T-helper 9 cell (primary cell): Measurements from ENCODE around the gene SMARCA4.
"Not testable (repeated sequence)": the region's sequence is repeated elsewhere in the genome, so short reads cannot be mapped to it uniquely, and the experiment has no call there.

ENCODE experiments used
- DNase-seq: peaks from one replicate; pipeline ENCODE4 v3.0.0-alpha.2; 2020

The SMARCA4 gene

DNA sequence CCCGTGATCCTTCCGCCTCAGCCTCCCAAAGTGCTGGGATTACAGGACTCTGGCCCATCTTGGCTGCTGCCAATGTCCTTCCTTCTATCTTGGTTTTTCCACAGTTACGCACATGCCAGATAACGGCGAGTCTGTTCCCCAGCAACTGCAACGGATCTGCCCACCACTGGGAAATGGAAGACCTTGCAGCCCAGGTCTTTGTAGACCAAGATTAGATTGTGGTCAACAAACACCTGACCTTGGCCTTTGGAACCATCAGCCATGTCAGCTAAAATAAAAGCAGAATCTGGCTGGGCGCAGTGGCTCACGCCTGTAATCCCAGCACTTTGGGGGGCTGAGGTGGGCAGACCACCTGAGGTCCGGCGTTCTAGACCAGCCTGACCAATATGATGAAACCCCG lies 118.1 kb downstream of the SMARCA4 start:
- no peak for DNase-seq

DNA sequence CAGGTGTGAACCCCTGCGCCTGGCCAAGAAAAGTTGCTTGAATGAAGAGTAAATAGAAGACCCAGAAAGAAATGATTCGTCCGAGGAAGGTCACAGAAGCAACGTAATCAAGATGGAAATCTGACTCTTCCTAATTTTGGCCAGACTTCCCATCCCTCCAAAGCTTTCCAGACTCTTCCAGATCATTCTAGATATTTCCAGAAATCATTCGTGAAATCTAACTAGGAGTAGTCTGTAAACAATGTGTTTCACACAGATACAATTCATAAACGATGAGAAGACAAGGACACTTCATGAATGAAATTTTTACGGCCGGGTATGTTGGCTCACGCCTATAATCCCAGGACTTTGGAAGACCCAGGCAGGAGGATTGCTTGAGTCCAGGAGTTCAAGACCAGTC lies 119.2 kb downstream of the SMARCA4 start:
- DNase-seq: no peak

DNA sequence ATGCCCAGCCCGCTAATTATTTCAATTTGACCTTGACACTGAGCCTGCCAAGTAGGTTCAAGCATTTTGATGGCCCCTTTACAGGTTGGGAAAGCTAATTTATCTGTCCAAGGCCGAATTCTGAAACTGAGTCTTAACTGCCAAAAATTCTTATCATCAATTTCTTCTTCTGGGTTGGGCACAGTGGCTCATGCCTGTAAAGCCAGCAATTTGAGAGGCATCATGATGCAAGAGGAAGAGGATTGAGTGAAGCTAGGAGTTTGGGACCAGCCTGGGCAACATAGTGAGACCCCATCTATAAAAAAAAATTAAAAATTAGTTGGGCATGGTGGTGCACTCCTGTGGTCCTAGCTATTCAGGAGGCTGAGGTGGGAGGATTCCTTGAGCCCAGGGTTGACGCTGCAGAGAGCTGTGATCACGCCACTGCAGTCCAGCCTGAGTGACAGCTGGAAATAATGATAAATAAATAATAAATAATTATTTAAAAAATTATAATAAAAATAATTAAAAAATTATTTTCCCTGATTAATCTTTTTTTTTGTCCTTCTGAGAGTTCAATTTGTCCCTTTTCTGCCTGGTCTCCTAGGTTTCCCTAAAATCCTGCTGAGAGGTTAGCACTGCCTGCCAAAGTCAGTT lies 127.2 kb downstream of the SMARCA4 start:
- no peak for DNase-seq

DNA sequence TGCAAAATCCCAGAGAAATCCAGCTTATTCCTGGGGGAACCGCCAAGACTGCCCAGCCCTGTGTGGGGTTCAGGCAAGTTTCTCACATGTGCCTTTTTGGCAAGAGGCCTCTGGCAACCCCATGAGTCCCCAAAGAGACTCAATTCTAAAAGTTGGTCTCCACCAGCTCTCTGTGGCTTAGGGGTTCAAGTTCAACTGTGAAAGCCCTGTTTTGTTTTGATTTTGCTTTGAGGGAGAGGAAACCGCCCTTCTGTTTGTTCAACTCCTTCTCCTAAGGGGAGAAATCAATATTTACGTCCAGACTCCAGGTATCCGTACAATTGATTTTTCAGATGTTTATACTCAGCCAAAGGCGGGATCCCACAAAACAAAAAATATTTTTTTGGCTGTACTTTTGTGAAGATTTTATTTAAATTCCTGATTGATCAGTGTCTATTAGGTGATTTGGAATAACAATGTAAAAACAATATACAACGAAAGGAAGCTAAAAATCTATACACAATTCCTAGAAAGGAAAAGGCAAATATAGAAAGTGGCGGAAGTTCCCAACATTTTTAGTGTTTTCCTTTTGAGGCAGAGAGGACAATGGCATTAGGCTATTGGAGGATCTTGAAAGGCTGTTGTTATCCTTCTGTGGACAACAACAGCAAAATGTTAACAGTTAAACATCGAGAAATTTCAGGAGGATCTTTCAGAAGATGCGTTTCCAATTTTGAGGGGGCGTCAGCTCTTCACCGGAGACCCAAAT lies 127.8 kb downstream of the SMARCA4 start:
- no peak for DNase-seq

DNA sequence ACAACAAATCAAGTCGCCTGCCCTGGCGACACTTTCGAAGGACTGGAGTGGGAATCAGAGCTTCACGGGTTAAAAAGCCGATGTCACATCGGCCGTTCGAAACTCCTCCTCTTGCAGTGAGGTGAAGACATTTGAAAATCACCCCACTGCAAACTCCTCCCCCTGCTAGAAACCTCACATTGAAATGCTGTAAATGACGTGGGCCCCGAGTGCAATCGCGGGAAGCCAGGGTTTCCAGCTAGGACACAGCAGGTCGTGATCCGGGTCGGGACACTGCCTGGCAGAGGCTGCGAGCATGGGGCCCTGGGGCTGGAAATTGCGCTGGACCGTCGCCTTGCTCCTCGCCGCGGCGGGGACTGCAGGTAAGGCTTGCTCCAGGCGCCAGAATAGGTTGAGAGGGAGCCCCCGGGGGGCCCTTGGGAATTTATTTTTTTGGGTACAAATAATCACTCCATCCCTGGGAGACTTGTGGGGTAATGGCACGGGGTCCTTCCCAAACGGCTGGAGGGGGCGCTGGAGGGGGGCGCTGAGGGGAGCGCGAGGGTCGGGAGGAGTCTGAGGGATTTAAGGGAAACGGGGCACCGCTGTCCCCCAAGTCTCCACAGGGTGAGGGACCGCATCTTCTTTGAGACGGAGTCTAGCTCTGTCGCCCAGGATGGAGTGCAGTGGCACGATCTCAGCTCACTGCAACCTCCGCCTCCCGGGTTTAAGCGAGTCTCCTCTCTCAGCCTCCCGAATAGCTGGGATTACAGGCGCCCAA lies 128.6 kb downstream of the SMARCA4 start, which contains the start of gene LDLR:
Gene LDLR, plus strand, starts transcription at position 210 of the 760 bp plus-strand sequence. Its CDS starts 86 bp downstream, at position 296.
- peak; percentile 65 for DNase-seq

DNA sequence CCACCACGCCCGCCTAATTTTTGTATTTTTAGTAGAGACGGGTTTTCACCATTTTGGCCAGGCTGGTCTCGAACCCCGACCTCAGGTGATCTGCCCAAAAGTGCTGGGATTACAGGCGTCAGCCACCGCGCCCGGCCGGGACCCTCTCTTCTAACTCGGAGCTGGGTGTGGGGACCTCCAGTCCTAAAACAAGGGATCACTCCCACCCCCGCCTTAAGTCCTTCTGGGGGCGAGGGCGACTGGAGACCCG lies 129.1 kb downstream of the SMARCA4 start:
- not testable (repeated sequence) for DNase-seq

DNA sequence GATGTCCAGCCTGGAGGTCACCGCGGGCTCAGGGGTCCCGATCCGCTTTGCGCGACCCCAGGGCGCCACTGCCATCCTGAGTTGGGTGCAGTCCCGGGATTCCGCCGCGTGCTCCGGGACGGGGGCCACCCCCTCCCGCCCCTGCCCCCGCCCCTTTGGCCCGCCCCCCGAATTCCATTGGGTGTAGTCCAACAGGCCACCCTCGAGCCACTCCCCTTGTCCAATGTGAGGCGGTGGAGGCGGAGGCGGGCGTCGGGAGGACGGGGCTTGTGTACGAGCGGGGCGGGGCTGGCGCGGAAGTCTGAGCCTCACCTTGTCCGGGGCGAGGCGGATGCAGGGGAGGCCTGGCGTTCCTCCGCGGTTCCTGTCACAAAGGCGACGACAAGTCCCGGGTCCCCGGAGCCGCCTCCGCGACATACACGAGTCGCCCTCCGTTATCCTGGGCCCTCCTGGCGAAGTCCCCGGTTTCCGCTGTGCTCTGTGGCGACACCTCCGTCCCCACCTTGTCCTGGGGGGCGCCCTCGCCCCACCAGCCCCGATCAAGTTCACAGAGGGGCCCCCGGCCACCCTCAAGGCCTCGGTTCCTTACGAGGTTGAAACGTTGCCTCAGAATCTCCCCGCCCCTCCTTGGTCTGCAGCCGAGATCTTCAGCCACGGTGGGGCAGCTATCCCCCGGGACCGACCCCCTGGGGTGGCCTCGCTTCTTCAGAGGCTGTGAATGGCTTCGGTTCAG lies 129.6 kb downstream of the SMARCA4 start:
- peak; percentile 96 for DNase-seq

DNA sequence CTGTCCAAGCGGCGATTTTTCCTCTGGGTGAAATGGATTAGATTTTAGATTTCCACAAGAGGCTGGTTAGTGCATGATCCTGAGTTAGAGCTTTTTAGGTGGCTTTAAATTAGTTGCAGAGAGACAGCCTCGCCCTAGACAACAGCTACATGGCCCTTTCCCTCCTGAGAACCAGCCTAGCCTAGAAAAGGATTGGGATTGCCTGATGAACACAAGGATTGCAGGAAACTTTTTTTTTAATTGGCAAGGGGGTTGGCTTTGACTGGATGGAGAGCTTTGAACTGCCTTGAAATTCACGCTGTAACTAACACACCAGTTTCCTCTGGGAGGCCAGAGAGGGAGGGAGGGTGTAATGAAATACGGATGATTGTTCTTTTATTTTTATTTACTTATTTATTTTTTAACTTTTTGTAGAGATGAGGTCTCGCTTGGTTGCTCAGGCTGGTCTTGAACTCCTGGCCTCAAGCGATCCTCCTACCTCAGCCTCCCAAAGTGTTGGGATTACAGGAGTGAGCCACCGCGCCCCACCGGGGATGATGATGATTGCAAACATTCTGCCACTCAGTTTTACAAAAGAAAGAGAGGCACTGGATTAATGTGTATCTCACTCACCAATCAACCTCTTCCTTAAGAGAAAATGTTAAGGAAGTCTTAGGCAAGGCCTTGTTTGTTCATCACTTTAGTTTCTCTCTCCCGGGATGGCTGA lies 130.3 kb downstream of the SMARCA4 start:
- DNase-seq: no peak

DNA sequence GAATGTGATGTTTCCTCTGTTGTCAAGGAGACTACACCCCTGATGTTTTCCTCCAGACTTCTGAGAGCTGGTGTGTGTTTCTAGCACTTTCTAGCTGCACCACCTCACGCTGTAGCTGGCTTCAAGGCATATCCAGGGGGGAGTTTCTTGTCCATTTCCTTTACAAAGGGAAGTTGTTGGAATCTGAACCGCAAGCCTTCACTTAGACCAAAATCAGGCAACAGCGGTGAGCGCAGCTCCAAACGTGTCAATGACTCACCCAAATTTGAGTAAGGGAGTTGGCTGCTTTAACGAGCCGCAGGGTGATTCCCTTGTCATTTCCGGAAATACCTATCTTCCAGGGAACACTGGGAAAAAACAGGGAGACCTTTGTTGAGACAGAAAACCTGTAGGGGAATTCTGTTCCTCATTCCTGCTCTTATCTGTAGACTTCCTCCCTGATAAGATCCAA lies 130.9 kb downstream of the SMARCA4 start:
- DNase-seq: peak; percentile 55

DNA sequence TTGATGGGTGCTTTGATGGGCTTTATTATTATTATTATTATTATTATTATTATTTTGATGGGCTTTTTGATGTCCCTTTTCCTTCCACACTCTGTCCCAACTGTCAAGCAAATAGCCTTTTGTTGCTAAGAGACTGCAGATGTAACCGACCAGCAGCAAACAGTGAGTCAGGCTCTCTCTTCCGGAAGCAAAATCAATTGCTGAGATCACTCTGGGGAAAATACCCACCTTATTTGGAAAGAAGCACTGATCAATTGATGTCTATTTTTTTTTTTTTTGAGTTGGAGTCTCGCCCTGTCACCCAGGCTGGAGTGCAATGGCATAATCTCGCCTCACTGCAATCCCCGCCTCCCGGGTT lies 131.3 kb downstream of the SMARCA4 start:
- DNase-seq: peak; percentile 44

DNA sequence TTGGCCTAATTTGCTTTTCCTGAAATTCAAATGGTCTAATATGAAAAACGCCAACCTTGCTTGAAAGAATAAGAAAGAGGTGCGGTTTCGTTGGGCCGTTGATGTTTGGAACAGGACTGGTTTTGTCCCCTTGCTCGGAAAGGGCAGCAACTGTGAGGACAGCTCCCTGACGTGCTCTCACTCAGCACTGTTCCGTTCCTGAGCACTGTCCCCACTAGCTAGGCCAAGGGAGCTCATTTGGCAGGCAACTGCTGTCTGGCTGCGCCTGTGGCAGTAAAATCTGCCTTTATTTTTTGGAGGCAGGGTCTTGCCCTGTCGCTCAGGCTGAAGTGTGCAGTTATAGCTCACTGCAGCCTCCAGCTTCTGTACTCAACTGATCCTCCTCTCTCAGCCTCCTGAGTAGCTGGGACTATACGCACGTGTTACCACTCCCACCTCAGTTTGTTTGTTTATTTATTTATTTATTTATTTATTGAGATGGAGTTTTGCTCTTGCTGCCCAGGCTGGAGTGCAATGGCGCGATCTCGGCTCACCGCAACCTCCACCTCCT lies 132.9 kb downstream of the SMARCA4 start:
- DNase-seq: no peak

DNA sequence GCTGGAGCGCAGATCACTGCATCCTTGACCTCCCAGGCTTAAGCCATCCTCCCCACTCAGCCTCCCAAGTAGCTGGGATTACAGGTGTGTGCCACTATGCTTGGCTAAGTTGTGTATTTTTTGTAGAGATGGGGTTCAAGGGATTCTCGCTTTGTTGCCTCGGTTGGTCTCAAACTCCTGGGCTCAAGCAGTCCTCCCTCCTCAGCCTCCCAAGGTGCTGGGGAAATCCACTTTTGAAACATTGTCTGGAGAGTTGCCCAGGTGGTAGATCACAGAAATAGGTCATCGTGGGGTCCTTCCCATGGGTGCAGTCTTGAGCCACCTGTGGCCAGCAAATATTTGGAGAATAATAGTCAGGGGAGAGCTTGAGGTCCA lies 133.7 kb downstream of the SMARCA4 start:
- no peak for DNase-seq

DNA sequence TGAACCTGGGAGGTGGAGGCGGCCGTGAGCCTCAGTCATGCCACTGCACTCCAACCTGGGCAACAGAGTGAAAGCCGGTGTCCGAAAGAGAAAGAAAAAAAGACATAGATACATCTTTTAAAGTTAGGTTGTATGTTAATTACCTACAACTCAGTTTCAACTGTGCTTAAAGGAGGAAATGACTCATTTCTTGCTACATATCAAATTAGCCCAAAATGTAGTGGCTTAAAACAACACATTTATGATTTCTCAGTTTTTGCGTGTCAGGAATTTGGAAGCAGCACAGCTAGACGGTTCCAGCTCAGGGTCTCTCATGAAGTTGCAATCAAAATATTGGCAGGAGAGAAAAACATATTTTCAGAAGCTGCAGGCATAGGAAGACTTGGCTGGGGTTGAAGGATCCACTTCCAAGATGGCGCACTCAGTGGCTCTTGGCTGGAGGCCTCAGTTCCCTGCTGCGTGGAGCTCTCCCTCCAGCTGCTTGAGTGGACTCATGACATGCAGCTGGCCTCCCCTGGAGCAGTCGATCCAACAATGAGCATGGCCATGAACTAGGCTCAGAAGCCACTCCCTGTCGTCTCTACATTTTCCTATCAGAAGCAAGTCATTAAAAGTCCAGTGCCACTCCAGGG lies 135.5 kb downstream of the SMARCA4 start:
- no peak for DNase-seq

DNA sequence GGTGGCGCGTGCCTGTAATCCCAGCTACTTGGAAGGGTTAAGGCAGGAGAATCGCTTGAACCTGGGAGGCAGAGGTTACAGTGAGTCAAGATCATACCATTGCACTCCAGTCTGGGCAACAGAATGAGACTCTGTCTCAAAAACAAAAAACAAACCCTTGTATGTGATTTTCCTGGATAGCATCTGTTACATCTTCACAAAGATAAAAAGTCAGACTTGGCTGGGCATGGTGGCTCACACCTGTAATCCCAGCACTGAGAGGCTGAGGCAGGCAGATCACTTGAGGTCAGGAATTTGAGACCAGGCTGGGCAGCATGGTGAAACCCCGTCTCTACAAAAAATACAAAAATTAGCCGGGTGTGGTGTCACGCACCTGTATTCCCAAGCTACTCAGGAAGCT lies 136.5 kb downstream of the SMARCA4 start:
- DNase-seq: not testable (repeated sequence)

DNA sequence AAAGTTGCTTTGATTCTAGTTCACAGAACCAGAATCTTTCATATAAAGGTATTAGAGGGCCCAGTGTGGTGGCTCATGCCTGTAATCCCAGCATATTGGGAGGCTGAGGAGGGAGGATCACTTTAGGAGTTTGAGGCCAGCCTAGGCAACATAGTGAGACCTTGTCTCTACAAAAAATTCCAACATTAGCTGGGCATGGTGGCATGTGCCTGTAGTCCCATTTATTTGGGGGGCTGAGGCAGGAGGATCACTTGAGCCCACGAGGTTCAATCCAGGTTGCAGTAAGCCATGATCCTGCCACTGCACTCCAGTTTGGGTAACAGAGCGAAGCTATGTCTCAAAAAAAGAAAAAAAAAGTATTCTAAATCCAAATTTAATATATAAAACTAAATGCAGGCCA lies 137.5 kb downstream of the SMARCA4 start:
- DNase-seq: no peak

DNA sequence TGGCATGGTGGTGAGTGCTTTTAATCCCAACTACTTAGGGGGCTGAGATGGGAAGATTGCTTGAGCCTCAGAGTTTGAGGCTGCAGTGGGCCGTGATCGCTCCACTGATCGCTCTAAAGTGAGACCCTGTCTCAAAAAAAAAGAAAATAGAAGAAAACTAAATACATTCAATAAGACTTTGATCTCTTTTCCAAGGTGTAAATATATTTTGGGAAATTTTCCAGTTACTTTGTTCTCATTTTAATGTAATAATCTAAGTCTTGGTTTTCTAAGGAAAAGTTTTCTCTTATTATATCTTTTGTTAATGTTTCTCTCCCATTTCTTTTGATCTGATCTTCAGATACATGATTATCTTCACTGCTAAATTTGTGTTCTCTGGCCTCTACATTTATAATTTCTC lies 138.0 kb downstream of the SMARCA4 start:
- no peak for DNase-seq

DNA sequence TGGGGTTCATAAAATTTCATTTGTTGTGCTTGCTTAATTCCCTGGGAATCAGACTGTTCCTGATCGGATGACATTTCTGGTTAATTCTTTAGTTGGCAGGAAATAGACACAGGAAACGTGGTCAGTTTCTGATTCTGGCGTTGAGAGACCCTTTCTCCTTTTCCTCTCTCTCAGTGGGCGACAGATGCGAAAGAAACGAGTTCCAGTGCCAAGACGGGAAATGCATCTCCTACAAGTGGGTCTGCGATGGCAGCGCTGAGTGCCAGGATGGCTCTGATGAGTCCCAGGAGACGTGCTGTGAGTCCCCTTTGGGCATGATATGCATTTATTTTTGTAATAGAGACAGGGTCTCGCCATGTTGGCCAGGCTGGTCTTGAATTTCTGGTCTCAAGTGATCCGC lies 139.2 kb downstream of the SMARCA4 start:
- no peak for DNase-seq

DNA sequence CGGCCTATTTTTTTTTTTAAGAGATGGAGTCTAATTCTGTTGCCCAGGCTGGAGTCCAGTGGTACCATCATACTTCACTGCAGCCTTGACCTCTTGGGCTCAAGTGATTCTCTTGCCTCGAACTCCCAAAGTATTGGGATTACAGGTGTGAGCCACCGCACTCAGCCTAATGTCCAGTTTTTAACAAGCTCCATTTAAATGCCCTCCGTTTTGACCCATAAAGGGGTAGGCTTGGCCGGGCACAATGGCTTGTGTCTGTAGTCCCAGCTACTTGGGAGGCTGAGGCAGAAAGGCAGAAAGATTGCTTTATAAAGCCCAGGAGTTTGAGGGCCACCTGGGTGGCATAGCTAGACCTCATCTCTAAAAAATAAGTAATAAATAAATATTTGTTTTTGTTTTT lies 140.2 kb downstream of the SMARCA4 start:
- DNase-seq: no peak

DNA sequence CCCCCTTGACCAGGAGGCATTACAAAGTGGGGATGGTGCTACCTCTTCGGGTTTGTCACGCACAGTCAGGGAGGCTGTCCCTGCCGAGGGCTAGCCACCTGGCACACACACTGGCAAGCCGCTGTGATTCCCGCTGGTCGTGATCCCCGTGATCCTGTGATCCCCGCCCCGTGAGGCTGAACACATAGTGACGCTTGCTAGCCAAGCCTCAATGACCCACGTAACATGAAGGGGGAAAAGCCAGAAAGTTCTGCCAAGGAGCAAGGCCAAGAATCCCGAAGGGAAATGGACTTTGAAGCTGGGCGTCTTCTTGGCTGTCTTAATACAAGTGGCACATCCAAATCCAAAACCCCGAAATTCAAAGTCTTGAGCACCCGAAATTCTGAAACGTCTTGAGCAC lies 142.1 kb downstream of the SMARCA4 start:
- no peak for DNase-seq

DNA sequence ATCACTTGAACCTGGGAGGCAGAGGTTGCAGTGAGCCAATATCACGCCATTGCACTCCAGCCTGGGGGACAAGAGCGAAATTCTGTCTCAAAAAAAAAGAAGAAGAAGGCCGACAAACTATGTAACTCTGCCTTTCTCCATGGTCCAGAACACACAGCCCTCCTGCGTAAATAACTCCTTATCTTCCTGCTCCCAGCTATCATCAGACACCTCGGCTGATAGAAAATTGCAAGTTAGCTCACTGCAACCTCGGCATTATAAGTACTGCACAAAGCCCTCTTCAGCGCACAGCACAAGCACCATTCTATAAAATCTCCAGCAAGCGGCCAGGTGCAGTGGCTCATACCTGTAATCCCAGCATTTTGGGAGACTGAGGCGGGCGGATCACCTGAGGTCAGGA lies 142.8 kb downstream of the SMARCA4 start:
- DNase-seq: not testable (repeated sequence)

DNA sequence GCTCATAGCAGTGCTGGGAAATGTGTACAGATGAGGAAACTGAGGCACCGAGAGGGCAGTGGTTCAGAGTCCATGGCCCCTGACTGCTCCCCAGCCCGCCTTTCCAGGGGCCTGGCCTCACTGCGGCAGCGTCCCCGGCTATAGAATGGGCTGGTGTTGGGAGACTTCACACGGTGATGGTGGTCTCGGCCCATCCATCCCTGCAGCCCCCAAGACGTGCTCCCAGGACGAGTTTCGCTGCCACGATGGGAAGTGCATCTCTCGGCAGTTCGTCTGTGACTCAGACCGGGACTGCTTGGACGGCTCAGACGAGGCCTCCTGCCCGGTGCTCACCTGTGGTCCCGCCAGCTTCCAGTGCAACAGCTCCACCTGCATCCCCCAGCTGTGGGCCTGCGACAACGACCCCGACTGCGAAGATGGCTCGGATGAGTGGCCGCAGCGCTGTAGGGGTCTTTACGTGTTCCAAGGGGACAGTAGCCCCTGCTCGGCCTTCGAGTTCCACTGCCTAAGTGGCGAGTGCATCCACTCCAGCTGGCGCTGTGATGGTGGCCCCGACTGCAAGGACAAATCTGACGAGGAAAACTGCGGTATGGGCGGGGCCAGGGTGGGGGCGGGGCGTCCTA lies 144.3 kb downstream of the SMARCA4 start:
- DNase-seq: no peak
